Measurements from ENCODE around the gene MTCH2. TPM values are rescaled to one million over a fixed set of nuclear protein-coding genes. Genes with fewer than 3 reads are reported as not detected.

The MTCH2 gene
- polyA plus RNA-seq, 1 donor (not counting 4 experiments of a cell fraction or from before 2014, with no cell fraction given): 185 TPM

- Histone ChIP-seq H3K4me3 (ENCODE audit: control insufficient read depth in 2 of 3, extremely low read depth in 1 of 3, insufficient read depth in 2 of 3, low read depth in 1 of 3, low read length in 3 of 3) (no peak overlapping the region), H3K27me3 (ENCODE audit: control insufficient read depth, extremely low read depth, insufficient read depth, low read length) (peaks cover 13% of the 10 kb centered on the region), H3K4me2 (ENCODE audit: control insufficient read depth, extremely low read depth, insufficient read depth, low read depth, low read length) (no peak overlapping the region), H3K9me3 (ENCODE audit: control insufficient read depth, low read depth, low read length) (no peaks in the 10 kb centered on the region), H3K9me1 (ENCODE audit: control insufficient read depth, extremely low read depth, insufficient read depth, low read length) (no peaks in the 10 kb centered on the region), H3K9ac (ENCODE audit: control insufficient read depth, extremely low read depth, insufficient read depth, low read length) (no peak overlapping the region), H3K4me1 (ENCODE audit: control insufficient read depth, extremely low read depth, insufficient read depth, low read length) (no peaks in the 10 kb centered on the region), H4K20me1 (ENCODE audit: control insufficient read depth, extremely low read depth, insufficient read depth, low read length) (no peaks in the 10 kb centered on the region), H2AFZ (ENCODE audit: control insufficient read depth, low read length) (no peak overlapping the region), H3K27ac (ENCODE audit: control insufficient read depth, insufficient read depth, low read length) (no peak overlapping the region), H3K79me2 (ENCODE audit: control insufficient read depth, insufficient read depth, low read length) (no peaks in the 10 kb centered on the region), H3K36me3 (ENCODE audit: control insufficient read depth in 2 of 2, extremely low read depth in 1 of 2, insufficient read depth in 2 of 2, low read length in 2 of 2) (no peaks in the 10 kb centered on the region)
- FAIRE-seq: no peak
- no peak for DNase-seq (ENCODE audit: low read depth, low spot score)
- no peak for TF ChIP-seq CTCF (optimal IDR thresholded peaks at IDR 0.05 in 1 of 3, IDR thresholded peaks at IDR 0.05 in 1 of 3, conservative IDR thresholded peaks at IDR 0.05 in 1 of 3; ENCODE audit: extremely low read depth in 1 of 3, insufficient read depth in 2 of 3, low read length in 3 of 3)
- TF ChIP-seq EZH2 (IDR thresholded peaks at IDR 0.05; ENCODE audit: low read length): no peak
- dilution Hi-C loops (cut with MboI; ENCODE audit: extremely low pct_ligation_motif_present, low sequenced_read_pairs): no loop called here
These were observed 42.5 kb downstream of the MTCH2 start for GRCh38 chr11:47599902-47600301.

- H3K9ac ChIP-seq (ENCODE audit: control insufficient read depth, extremely low read depth, insufficient read depth, low read length): no peak overlapping the region
- no peak overlapping the region for H2AFZ ChIP-seq (ENCODE audit: control insufficient read depth, low read length)
- FAIRE-seq (no peak), DNase-seq (ENCODE audit: low read depth, low spot score) (no peak)
- no peak overlapping the region for H3K4me2 ChIP-seq (ENCODE audit: control insufficient read depth, extremely low read depth, insufficient read depth, low read depth, low read length)
- no peaks in the 10 kb centered on the region for H3K79me2 ChIP-seq (ENCODE audit: control insufficient read depth, insufficient read depth, low read length)
- no peak for TF ChIP-seq CTCF (optimal IDR thresholded peaks at IDR 0.05 in 1 of 3, IDR thresholded peaks at IDR 0.05 in 1 of 3, conservative IDR thresholded peaks at IDR 0.05 in 1 of 3; ENCODE audit: extremely low read depth in 1 of 3, insufficient read depth in 2 of 3, low read length in 3 of 3)
- no peak for TF ChIP-seq EZH2 (IDR thresholded peaks at IDR 0.05; ENCODE audit: low read length)
- no peaks in the 10 kb centered on the region for H3K36me3 ChIP-seq (ENCODE audit: control insufficient read depth in 2 of 2, extremely low read depth in 1 of 2, insufficient read depth in 2 of 2, low read length in 2 of 2)
- H3K27ac ChIP-seq (ENCODE audit: control insufficient read depth, insufficient read depth, low read length): no peak overlapping the region
- peaks cover 3% of the 10 kb centered on the region for H4K20me1 ChIP-seq (ENCODE audit: control insufficient read depth, extremely low read depth, insufficient read depth, low read length)
- peaks cover 3% of the 10 kb centered on the region for H3K4me1 ChIP-seq (ENCODE audit: control insufficient read depth, extremely low read depth, insufficient read depth, low read length)
- dilution Hi-C loops (cut with MboI; ENCODE audit: extremely low pct_ligation_motif_present, low sequenced_read_pairs): no loop called here
- H3K4me3 ChIP-seq (ENCODE audit: control insufficient read depth in 2 of 3, extremely low read depth in 1 of 3, insufficient read depth in 2 of 3, low read depth in 1 of 3, low read length in 3 of 3): no peak overlapping the region
- no peaks in the 10 kb centered on the region for H3K9me1 ChIP-seq (ENCODE audit: control insufficient read depth, extremely low read depth, insufficient read depth, low read length)
- no peaks in the 10 kb centered on the region for H3K9me3 ChIP-seq (ENCODE audit: control insufficient read depth, low read depth, low read length)
- H3K27me3 ChIP-seq (ENCODE audit: control insufficient read depth, extremely low read depth, insufficient read depth, low read length): peaks cover 46% of the 10 kb centered on the region
These were observed 46.4 kb downstream of the MTCH2 start for GRCh38 chr11:47595967-47596366.

All from keratinocyte (primary cell).